HEK293 (cell line): ENCODE data around the gene XKR3.

ENCODE experiments used
- GLIS1 ChIP-seq: fragments of 450-650 bp; formaldehyde crosslinking; IDR thresholded peaks from 2 replicates; pipeline ENCODE4 v1.5.1; 2016; ENCODE audit warnings: missing biosample characterization, missing genetic modification characterization
- KLF9 ChIP-seq: fragments of 450-650 bp; formaldehyde crosslinking; IDR thresholded peaks from 2 replicates; pipeline ENCODE4 v1.5.1; 2016; ENCODE audit warnings: missing biosample characterization, missing genetic modification characterization, low read depth
- ZNF274 ChIP-seq, 2 experiments: fragments of 200-500 bp in 1 of 2; fragments of 450-650 bp in 1 of 2; sonication (Bioruptor generic) in 1 of 2; formaldehyde crosslinking in 1 of 2; IDR thresholded peaks; 2 replicates each; pipeline versions ENCODE4 v1.5.1 to v1.6.1; 2014 to 2016; ENCODE audit warnings: borderline replicate concordance in 1 of 2, inconsistent platforms in 1 of 2, low read length in 1 of 2, missing biosample characterization in 1 of 2, missing genetic modification characterization in 1 of 2
- ZNF426 ChIP-seq: fragments of 450-650 bp; formaldehyde crosslinking; IDR thresholded peaks from 2 replicates; pipeline ENCODE4 v1.5.1; 2017; ENCODE audit warnings: missing biosample characterization, missing genetic modification characterization, mild to moderate bottlenecking, inconsistent platforms, moderate library complexity

DNA sequence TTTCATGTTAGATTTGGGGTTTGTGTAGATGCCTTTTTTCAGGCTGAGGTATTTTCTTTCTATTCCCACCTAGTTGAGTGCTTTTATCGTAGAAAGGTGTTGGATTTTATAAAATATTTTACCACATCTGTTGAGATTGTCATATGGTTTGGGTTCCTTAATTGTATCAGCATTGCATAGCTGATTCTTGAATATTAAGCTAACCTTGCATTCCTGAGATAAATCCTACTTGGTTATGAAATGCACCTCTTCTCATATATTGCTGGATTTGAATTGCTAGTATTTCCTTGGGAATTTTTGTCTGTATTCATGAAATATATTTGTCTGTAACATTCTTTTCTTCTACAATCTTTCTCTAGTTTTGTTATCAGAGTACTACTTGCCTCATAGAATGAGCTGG, 10.1 kb downstream of the XKR3 start:
- TF ChIP-seq ZNF426 (no peak), GLIS1 (no peak), KLF9 (tag by site-specific recombination) (no peak), ZNF274 (IDR thresholded peaks at IDR 0.05; ENCODE audit: low read length) (no peak), ZNF274 (tag by site-specific recombination; IDR thresholded peaks at IDR 0.05; ENCODE audit: borderline replicate concordance) (no peak)
